HCT116 (cell line): ENCODE measurements around the gene NFIA.

Source experiments
- POLR2AphosphoS5 ChIP-seq: IDR thresholded peaks from 2 replicates; pipeline ENCODE4 v1.6.1; 2011; ENCODE audit warnings: mild to moderate bottlenecking, low read depth, low read length, moderate library complexity
- SRF ChIP-seq: IDR thresholded peaks from 2 replicates; pipeline ENCODE4 v1.6.1; 2012; ENCODE audit warnings: low read depth

- no peak for TF ChIP-seq POLR2AphosphoS5
- TF ChIP-seq SRF: no peak
Observed at GRCh38 chr1:61264825-61265242, 182.5 kb downstream of the NFIA start.
